HG02840 (cell line): Measurements from ENCODE around the gene NFIA.

ENCODE experiments used
- ATAC-seq: cut with Tn5 transposase; IDR thresholded peaks from one replicate; pipeline ENCODE4 v1.9.1; 2021; ENCODE audit warnings: mild to moderate bottlenecking, moderate library complexity, moderate number of reproducible peaks; ENCODE audit not compliant: unreplicated experiment, low FRiP score

The NFIA gene

DNA sequence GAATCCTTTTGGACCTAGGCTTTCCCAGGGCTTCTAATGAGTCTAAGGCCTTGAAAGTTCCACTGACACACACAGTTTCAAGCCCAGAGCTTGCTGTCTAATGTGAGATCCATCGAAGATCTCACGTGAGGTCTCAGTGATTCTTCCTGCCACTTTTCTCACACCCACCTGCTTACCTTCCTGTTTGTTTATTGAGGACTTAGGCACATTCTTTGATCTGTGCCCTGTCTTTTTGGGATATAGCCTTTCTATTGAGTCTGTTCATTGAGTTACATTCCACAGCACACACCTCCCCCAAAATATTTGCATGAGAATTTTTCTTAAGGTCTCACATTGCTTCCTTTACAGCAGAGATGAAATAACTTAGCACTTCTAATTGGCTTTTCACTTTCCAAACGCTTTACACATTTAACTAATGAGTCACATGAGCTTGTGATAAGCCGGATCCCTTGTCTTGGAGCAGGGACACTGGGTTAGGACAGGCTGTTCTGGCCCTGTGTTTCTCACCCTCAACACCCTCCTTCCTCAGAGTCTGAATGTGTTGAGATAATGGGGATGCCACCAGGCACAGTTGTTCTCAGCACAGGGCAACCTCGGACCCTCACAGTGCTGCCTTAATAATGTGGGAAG, 354.2 kb downstream of the NFIA start:
- ATAC-seq: no peak

DNA sequence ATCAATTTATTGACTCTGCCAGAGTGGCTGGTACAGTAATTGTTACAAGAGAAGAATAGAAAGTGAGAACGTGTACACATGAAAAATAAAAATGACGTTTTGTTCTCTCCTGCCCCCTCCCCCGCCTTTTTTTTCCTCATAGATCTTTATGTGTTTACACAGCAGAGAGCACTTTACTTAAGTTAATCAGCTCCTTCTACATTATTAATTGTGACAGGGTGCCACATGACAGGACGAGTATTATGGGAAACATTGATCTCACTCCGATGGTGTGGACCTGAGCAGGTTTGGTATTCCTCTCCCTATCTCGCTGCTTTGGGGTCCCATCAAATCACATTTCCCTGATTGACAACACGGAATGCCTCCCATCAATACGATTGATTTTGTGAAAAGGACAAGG, 356.9 kb downstream of the NFIA start:
- ATAC-seq: no peak

DNA sequence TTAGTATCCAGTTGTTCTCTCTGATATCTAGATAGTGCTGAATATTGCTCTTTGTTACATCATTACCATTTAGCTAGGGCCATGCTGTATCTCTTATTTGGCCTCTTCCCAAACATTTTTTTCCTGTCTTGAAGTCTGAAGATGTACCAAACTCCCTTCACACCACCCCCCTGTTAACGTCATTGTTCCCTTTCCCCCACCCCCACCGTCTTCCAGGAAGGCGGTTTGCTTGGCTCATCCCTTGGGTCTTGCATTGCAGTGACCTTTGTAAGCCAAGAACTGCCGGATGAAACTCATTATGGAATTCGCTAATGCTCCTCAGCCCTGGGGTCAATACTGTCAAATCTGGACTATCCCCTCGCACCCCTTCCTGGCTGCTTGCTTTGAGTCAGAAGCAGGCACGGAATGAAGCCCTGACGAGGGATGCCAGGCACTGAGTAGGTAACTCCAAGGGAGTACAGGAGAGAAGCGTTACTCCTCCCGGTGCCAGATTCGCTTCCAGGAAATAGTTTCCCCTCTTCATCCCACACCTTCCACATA, 359.4 kb downstream of the NFIA start:
- ATAC-seq: no peak

DNA sequence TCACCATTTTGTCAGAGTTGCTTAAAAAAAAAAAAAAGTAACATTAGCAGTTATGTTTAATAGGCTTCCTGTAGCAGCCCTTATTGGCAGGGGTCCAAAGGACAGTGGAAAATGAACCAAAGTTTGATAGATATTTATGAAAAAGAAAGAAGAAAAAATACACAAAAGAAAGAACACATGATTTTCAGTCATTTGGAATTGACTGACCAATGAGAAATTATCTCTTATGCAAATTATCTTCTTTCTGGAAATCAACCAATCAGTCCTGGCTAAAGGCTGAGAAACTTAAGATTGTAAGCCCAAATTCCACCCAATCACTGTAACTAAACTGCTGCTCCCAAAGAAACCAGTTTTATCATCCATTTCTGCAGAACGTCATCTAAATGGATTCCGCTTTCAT, 360.2 kb downstream of the NFIA start:
- no peak for ATAC-seq

DNA sequence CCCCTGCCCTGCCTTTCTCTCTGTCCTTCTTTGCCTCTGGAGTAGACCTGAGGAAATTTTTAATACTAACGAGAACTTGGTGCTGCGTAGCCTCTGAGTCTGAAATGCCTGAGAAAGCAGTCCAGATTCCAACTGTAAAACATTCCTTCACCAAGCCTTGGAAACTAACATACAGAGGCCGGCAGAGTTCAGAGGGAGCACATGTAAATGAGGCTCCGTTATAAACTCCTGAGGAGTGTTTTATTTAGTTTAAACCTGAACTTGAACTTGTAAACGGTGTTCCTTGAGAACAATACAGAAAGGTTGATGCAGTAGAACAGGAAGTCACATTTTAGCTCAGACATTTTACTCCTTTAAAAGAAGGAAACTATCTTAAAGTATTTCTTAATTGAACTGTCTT, 361.9 kb downstream of the NFIA start:
- no peak for ATAC-seq

DNA sequence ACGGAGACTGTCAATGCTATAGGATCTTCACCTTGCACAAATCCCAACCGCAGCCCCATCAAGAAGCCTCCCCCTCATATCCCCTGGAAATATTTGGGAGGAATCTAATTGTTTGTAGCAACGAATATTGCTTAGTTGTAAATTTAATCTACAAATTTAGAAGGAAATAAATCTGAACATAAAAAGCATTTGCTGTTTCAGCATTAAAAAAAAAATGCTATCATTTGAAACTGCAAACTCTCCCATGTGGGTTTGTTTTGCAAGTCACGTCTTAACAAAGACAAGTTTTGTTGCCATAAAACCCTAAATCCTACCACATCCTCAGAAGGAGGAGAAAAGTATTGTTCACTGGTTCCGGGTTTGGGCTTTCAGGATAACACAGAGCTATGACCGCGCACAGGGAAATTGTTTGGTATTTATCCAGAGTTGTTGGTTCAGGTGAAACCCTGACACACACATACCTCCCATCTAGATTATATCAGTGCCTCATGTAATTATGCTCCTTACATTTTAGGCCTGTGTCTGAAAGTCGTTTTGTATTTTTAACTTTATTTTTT, 363.0 kb downstream of the NFIA start:
- no peak for ATAC-seq

DNA sequence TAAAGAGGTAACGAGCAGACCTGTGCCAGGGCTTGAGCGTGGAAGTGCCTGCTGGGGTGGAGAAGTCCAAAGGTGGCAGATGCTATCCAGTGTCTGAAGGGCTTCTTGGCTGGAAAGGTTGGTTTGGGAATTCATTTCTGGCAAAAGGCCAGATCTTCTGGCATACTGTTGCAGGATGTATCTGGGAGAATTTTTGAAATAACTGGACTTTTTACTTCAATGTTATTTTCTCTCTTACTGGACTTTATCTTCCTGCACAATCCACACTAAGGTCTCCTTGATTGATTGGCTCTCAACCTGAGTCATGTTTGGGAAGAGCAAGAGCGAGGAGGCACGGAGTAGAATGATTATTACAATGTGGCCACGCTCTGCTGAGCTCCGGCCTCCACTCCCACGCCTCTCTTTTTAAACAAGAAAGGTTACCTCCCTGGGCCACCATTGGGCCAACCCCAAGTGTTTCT, 364.2 kb downstream of the NFIA start:
- ATAC-seq: no peak

DNA sequence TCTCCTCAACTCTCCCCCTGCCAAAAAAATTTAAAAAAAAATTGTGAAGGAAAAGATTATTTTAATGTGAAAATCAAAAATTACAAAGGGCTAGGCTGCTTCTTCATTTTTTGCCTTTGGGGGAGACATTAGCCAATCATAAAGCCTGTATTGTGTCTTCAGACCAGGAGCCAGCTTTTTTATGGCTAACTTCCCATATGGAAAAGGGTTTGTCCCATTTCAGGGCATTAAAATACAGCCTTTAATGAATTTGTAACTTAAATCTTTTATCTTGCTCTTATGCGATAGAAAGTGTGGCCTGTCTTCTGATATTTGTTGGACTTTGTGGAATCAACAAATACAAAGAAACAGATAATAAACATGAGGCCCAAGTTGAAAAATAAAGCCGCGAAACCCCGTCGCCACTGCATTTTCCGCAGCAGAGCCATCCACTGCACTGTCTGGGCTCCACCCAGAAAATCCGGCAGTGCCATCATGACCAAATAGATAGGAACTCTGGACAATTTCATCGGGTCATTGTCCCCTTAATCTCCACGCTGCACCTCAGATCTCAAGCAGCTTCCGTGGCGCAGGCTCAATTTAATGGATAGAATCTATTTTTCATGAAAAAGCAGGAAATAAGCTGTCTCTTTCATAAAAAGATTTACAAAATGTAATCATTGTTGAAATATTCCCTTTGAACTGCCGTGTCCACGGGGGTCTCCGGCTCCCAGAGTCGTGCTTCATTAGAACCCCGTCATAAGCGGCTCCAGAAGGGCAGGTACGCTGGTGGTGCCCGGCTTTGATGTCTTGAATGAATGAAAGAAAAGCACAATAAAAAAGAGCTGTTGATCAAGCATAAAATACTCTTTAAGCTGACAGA, 365.0 kb downstream of the NFIA start:
- ATAC-seq: no peak

DNA sequence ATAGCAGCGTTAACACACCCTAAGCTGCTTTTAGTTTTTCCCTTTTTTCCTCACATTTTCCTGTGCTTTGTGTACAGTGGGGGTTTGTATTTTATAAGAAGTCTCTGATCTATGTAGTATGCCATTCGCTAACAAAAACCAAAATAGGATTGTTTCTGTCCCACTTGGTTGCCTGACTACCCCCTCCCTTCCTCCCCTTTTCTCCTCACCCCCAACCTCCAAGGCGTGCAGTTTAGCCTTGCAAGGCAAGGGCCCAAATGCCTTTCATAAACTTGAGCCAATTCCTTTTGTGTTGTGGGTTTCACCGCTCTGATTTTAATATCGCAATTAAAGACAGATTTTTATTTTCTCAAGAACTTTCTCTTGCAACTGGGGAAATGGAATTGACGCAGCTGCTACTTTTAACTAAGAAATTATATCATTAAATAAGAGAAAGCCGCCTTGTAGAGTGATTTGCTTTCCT, 365.6 kb downstream of the NFIA start:
- no peak for ATAC-seq

DNA sequence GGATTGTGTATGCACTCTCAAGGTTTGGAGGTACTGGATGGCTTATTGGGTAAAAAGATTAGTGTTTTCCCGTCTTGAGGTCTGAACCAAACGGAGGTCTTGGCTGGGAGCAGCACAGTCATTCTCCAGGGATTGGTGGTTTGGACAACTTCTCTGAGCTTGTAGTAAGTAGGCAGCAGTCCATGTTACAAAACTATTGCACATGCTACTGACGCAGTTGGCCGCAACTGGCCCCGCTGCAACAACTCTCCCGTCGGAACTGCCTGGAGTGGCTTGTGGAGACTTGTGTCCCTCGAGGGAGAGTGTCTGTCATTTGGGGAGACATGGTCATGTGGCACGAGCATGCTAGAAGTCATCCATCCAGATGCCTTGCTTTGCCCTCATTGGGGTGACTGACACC, 366.6 kb downstream of the NFIA start:
- no peak for ATAC-seq

DNA sequence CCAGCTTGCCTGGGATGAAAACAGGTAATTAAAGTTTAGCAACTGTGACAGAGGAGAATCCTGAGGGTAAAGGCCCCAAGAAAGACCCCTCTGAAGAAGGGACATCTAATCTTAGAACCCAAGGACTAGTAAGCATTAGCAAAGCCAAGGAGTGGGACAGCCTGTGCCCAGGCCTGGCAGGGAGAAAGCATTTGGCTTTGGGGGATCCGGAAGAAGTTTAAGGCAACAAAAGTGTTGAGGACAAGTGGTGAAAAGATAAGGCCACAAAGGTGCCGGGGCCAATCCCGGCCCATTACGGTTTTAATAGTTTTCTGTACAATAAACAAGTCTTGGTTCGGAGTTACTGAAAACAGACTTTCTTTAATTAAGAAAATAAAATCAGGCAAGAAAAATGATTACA, 367.0 kb downstream of the NFIA start:
- no peak for ATAC-seq

DNA sequence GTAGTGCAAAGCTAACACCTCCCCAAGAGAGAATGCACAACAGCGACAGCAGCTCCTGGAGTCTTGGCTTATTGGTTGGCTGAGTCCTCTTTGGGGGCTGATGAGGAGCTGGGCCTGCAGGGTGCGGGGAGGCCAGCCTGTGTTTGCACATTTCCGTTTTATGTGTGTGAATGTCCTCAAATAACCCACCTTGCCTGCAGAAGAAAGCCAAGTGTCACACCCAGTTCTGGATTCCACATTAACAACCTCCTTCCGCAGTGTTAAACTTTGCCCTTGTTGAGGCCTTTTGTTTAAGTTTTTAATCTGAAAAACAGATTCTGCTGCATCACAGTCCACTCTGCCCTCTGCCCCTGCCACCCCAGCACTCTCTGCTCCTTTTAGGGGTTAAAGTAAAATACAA, 368.1 kb downstream of the NFIA start:
- no peak for ATAC-seq

DNA sequence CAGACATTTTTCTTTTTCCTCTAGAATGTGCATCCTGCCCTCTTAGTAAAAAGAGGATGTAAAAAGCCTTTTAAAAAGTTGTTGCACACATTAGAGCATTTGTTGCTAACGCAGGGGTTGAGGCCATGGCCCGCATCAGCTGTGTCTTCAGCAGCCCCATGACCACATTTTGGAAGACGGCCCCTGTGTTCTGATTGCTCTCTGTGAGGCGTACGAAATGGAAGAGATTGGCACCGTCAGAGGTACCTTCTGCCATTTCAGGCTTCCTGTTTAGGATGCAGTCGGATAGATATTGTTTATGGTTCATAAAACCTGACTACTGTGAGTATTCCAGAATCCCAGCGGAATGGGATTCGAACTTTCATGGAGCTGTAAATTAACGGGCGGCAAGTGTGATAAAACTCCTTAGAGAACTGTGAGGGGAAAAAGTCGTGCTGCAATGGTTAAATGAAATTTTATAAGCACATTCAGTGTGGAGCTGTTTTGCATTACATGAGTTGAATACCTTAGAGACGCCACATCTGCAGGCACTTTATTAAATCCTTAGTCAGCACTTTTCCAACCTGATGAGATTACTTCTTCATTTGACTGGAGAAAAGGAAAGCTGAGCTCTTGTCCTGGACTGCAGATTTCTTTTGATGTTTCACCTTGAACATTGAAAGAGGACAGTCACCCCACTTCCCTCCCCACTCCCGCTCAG, 368.7 kb downstream of the NFIA start:
- ATAC-seq: no peak

DNA sequence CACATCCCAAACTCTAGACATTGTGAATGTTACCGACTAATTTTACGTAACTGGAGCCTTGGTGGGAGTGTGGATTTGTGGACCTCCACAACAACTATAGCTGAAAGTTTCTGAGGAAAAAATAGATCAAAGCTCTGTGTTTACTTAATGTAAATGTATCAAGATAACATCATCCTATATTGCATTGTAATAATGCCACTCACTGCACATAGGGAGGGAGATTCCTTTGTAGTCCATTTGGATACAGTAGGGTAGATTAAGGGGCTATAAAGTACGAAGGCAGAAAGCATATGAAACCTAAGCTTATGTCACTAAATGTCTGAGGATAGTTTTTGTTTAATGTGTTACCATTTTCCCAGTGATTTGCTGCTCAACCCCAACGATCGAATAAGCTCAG, 369.2 kb downstream of the NFIA start:
- ATAC-seq: no peak

DNA sequence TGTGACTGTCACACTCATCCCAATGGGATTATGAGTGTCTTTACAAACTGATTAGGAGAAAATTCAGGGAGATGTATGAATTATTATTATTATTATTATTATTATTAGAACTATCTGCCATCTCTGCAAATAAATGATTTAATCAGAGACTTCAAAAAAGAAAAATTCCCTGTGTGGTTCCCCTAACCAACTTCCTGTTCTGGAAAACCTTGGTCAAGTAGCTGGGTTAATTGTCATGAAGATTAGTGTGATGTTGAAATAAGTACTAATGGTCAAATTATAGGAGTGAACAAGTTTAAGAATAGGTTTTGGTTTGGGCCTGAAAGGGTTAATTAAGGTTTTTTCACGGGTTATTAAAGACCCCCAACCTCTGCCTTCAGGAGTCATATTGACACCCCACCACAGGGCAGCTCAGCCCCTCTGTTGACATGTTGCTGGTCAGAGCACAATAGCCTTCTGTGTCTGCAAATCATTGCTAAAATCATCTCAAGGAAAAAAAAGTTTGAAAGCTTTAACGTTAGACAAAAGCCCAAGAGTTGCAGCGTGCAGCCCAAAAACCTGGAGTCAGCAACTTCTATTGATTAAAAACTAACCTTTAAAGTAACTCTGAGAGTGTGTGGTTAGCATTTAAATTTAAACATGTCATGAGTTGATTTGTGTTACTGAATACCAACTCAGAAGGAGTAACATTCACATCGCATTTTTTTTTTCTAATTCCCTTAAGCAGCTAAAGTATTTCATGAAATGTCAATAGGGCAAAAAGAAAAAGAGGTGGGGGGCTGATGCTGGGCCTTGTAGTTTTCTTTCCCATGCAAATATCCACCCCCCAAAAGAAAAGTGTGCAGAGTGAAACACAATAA, 370.0 kb downstream of the NFIA start:
- ATAC-seq: no peak

DNA sequence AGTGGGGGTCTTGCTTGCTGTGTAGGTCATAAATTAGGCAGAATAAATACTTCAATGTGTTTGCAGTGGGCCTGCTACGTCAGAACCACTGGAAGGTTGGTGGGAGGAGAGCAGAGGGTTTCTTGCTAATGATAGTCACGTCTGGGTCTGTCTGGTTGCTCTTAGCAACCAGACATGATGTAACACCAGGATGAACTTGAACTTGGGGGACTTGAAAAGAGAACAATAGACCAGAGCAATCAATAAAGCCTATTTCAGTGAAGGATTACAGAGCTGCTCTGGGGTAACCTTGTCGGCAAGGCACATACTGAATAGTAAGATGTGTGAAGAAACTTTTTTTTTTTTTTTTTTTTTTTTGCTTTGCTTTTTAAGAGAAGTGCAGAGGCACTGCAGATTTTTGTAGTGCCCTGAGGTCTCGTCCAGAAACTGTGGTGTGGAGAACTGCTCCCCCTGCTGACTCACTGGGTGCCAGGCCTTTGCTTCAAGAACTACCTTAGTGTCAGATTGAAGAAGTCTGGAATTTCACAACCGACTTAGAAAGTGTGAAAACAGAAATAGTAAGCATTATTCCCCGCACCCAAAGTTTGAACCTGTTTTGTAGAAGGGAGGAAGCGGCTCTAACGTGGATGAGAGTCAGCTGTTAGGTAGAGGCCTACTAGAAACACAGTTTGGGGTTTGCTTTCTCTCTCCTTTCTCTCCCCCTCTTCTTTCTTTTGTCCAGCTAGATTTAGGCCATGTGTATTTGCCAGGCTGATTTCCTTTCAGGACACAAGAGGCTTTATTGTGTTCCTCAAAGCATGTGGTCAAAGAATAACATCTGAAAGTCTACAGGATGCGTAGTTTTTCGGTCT, 371.0 kb downstream of the NFIA start:
- ATAC-seq: no peak

DNA sequence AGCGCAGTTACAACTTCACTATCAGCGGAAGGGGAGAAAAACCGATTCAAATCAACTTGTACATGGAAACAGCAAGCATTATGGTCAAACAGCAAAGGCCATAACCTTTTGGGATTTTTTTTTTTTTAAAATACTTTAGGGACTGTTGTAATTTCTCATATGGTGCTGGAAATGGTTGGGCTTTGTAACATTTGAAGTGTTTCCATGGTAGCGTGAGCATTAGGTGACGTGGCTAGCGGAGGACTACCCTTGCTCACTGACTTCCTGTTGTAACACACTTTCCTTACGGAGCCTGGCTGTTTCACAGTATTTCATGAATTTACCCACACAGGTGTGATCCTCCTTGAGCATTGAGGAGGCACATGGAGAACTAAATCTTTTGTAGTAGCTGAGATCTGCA, 373.0 kb downstream of the NFIA start:
- no peak for ATAC-seq

DNA sequence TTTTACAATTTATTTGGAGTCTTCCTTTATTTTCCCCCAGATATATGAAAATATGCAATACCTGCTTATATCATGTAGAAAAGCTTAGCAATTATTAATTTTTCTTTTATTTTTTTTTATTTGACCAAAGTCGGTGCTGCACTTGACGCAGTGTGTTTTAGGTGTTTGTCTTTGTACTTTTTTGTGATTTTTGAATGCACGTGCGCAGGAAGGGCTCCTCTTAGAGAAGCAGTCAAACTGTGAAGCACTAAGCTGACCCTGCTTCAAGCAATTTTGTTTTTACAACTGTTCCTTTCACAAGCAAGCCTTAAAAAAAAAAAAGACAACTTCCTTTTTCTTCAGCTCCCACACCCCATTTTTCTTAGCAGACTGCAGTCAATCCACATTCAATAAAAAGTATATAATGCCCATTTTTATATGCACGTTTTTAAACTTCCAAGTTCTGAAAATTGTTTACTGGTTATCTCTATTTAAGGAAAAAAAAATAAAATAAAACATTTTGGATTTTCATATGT, 375.2 kb downstream of the NFIA start:
- ATAC-seq: no peak

DNA sequence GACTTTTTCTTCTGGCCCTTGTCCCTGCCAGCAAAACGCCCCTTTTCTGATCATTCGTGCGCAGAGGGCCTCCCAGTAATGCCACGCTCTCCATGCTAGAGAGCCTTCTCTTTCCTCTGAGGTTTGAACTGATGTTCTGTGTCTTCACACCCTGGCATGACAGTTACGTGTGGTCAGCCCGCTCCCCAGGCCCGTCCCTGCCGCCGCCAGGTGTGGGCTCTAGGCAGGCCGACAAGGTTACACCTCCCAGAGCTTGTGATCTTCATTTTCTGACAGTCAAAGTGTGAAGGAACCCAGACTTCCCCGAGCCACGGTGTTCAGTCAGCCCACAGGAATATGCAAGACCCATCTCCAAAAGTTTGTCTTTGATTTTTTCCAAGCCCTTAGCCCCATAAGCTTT, 377.0 kb downstream of the NFIA start:
- no peak for ATAC-seq
